Activated effector memory CD4-positive, alpha-beta T cell treated with anti-CD3 and anti-CD28 coated beads, Interleukin-2, amount 50 U/mL, for 16 hours (primary cell): Measurements from ENCODE around the gene DENND2C.
A peak's percentile ranks its signal among the peaks of the same experiment; 100 is the strongest.

ENCODE experiments used
- DNase-seq: peaks from one replicate; pipeline ENCODE4 v3.0.0-alpha.2; 2020

DENND2C gene

GRCh38 chr1:114669562-114670082 lies at the start of gene DENND2C:
Gene DENND2C (minus strand): TSS chr1:114670049. CDS start chr1:114625984, 44,065 bp downstream.
- DNase-seq: no peak

GRCh38 chr1:114719424-114719787 lies 49.6 kb upstream of the DENND2C start:
- DNase-seq: no peak

- DNase-seq: no peak
Observed at GRCh38 chr1:114718661-114719423, 49.0 kb upstream of the DENND2C start.

- peak; percentile 99 for DNase-seq
Observed at GRCh38 chr1:114716304-114717170, 46.7 kb upstream of the DENND2C start, which contains the start of gene NRAS. Gene NRAS (minus strand): TSS chr1:114716771. CDS start chr1:114716160, 611 bp downstream.

GRCh38 chr1:114715952-114716303 lies 46.1 kb upstream of the DENND2C start:
- no peak for DNase-seq

GRCh38 chr1:114712977-114713376 lies 43.1 kb upstream of the DENND2C start:
- DNase-seq: no peak

GRCh38 chr1:114710360-114710759 lies 40.5 kb upstream of the DENND2C start:
- DNase-seq: no peak

- no peak for DNase-seq
Observed at GRCh38 chr1:114707604-114708003, 37.8 kb upstream of the DENND2C start.

- DNase-seq: no peak
Observed at GRCh38 chr1:114703242-114703641, 33.4 kb upstream of the DENND2C start.

GRCh38 chr1:114702737-114703136 lies 32.9 kb upstream of the DENND2C start:
- no peak for DNase-seq

- DNase-seq: no peak
Observed at GRCh38 chr1:114701931-114702330, 32.1 kb upstream of the DENND2C start.

- DNase-seq: no peak
Observed at GRCh38 chr1:114700036-114700600, 30.3 kb upstream of the DENND2C start.

- DNase-seq: no peak
Observed at GRCh38 chr1:114696810-114697209, 27.0 kb upstream of the DENND2C start.

GRCh38 chr1:114695430-114696058 lies 25.7 kb upstream of the DENND2C start, which contains the start of gene AMPD1:
Gene AMPD1 (minus strand): TSS chr1:114695546. CDS start chr1:114695471, 75 bp downstream.
- DNase-seq: no peak

GRCh38 chr1:114694540-114695310 lies 24.9 kb upstream of the DENND2C start:
- DNase-seq: no peak

- DNase-seq: no peak
Observed at GRCh38 chr1:114692947-114693346, 23.1 kb upstream of the DENND2C start.

- no peak for DNase-seq
Observed at GRCh38 chr1:114691061-114691460, 21.2 kb upstream of the DENND2C start.

- no peak for DNase-seq
Observed at GRCh38 chr1:114690148-114690547, 20.3 kb upstream of the DENND2C start.

GRCh38 chr1:114688526-114688925 lies 18.7 kb upstream of the DENND2C start:
- no peak for DNase-seq

GRCh38 chr1:114685851-114686250 lies 16.0 kb upstream of the DENND2C start:
- no peak for DNase-seq

GRCh38 chr1:114677691-114678090 lies 7.8 kb upstream of the DENND2C start:
- DNase-seq: no peak

- no peak for DNase-seq
Observed at GRCh38 chr1:114676115-114676514, 6.3 kb upstream of the DENND2C start.
